Measurements from ENCODE around the gene HPS3.
A peak's percentile ranks its signal among the peaks of the same experiment; 100 is the strongest.
"Not testable (repeated sequence)": the region's sequence is repeated elsewhere in the genome, so short reads cannot be mapped to it uniquely, and the experiment has no call there.

Gene HPS3

DNA sequence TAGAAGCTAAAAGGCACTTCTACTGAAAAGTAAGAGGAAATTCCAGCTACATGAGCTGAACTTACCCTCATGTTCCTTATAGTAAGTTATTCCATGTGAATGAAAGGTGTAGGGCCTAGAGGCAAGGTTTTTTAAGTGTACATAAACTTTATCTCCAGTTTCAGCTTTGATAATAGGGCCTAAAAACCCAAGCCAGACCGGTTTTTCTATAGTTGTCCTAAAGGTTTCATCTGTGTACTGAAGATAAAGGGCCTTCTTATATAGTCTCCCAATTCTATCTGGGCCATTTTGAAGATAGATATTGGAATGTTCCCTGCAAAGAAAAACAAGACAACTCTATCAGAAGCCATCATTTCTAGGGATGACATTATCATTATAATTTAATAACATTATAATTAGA, 82.9 kb downstream of the HPS3 start:
- H3K4me3 ChIP-seq, result no peak overlapping the region
- H3K27ac ChIP-seq, result no peak overlapping the region
- TF ChIP-seq, protein P1, sequence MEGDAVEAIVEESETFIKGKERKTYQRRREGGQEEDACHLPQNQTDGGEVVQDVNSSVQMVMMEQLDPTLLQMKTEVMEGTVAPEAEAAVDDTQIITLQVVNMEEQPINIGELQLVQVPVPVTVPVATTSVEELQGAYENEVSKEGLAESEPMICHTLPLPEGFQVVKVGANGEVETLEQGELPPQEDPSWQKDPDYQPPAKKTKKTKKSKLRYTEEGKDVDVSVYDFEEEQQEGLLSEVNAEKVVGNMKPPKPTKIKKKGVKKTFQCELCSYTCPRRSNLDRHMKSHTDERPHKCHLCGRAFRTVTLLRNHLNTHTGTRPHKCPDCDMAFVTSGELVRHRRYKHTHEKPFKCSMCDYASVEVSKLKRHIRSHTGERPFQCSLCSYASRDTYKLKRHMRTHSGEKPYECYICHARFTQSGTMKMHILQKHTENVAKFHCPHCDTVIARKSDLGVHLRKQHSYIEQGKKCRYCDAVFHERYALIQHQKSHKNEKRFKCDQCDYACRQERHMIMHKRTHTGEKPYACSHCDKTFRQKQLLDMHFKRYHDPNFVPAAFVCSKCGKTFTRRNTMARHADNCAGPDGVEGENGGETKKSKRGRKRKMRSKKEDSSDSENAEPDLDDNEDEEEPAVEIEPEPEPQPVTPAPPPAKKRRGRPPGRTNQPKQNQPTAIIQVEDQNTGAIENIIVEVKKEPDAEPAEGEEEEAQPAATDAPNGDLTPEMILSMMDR (IDR thresholded peaks at IDR 0.05), result no peak
- DNase-seq (ENCODE audit: low spot score), result no peak

DNA sequence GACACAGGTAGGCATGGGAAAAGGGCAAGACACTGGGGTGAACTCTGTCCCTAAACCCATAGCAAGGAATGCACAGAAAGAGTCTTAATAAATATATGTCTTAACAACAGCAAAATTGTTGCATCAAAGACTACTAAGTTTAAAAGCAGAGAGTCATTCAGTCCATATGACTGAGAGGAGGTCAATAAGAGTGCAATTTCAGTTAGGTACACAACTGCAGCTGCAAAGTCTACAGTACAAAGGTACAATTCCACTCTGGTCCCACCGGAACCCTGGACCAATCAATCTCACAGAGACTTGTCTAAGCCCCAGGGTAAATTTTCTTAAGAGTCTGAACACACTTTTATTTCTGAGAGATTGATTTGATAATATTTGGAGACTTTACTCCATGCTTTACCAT, 85.3 kb downstream of the HPS3 start:
- Histone ChIP-seq H3K4me3 (no peak overlapping the region), H3K27ac (no peak overlapping the region)
- no peak for DNase-seq (ENCODE audit: low spot score)
- TF ChIP-seq, protein P1 (IDR thresholded peaks at IDR 0.05), result no peak

DNA sequence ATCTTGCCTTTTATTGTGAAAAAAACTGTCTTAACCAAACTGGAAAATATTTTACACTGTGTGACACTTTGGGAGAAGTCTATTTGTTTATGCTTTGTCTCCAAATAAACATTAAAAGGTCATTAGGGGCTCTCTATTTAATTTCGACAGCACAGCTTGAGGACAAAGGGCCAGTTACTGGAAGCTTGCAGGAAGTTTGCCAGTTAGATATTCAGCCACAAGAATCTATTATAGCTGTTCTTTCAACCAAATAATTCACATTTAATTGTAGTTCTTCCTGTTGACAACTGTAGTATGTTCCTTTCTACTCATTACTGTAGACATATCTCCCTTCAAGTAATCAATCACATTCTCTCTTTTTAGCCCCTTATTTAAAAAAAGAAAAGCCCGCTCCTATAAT, 86.1 kb downstream of the HPS3 start:
- TF ChIP-seq, protein P1 (IDR thresholded peaks at IDR 0.05), result no peak
- no peak for DNase-seq (ENCODE audit: low spot score)
- H3K4me3 ChIP-seq, result no peak overlapping the region
- H3K27ac ChIP-seq, result no peak overlapping the region

DNA sequence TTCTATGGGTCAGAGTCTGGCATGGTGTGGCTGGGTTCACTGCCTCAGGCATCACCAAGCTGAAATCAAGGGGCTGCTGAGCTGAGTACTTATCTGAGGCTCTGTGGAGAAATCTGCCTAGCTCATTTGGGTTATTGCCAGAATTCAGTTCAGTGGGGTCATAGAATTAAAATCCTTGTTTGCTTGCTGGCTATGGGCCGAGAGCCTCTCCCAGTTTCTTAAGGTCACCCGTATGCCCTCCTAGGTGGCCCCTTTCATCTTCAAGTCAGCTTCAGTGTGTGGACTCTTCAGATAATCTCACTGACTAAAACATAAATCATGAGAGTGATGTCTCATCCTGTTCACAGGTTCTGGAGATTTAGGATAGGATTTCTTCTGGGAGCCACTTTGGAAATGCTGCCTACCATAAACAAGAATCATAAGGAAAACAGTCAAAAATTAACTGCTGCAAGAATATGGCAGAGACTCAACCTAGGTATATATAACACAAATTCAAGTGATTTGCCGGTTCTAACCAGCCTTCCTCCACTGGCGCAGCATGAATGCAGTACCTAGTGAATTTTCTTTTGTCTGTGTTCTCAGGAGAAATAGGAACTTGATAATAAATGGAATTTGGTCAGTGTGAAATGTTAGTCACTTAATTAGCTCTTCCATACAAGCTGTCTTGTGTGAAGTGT, 86.9 kb downstream of the HPS3 start:
- Histone ChIP-seq H3K4me3 (no peak overlapping the region), H3K27ac (no peak overlapping the region)
- TF ChIP-seq, protein P1 (IDR thresholded peaks at IDR 0.05), result no peak
- no peak for DNase-seq (ENCODE audit: low spot score)

DNA sequence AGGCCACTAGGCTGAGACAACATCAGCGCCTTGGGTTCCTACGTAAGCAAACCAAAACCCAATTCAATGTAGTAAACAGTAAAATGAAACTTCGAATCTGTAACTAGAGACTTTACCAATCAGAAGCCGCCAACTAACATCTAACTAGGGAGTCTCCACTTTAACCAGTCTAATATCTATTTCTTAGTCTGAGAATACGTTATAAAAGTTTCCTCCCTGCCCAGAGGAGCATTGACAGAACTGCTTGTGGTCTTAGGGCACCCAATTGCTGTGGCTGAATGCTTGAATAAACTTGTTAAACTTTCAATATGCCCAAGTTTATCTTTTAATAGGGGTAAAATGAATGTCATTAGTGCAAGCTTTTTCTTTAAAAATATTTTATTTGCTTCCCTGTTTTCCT, 87.9 kb downstream of the HPS3 start:
- H3K4me3 ChIP-seq, result no peak overlapping the region
- DNase-seq (ENCODE audit: low spot score), result no peak
- no peak overlapping the region for H3K27ac ChIP-seq
- TF ChIP-seq, protein P1 (IDR thresholded peaks at IDR 0.05), result no peak

DNA sequence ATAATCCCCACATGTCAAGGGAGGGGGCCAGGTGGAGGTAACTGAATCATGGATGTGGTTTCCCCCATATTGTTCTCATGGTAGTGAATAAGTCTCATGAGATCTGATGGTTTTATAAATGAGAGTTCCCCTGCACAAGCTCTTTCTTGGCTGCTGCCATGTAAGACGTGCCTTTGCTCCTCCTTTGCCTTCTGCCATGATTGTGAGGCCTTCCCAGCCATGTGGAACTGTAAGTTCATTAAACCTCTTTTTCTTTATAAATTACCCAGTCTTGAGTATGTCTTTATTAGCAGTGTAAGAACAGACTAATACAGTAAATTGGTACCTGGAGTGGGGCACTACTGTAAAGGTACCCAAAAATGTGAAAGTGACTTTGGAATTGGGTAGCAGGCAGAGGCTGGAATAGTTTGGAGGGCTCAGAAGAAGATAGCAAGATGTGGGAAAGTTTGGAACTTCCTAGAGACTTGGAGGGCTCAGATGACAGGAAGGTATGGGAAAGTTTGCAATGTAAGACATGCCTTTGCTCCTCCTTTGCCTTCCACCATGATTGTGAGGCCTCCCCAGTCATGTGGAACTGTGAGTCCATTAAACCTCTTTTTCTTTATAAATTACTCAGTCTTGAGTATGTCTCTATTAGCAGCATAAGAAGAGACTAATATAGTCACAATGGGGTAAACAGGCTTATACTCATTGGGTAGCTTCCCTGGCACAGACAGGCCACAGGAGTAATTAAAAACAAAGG, 90.1 kb downstream of the HPS3 start:
- not testable (repeated sequence) for H3K27ac ChIP-seq; DNase-seq (ENCODE audit: low spot score); H3K4me3 ChIP-seq

DNA sequence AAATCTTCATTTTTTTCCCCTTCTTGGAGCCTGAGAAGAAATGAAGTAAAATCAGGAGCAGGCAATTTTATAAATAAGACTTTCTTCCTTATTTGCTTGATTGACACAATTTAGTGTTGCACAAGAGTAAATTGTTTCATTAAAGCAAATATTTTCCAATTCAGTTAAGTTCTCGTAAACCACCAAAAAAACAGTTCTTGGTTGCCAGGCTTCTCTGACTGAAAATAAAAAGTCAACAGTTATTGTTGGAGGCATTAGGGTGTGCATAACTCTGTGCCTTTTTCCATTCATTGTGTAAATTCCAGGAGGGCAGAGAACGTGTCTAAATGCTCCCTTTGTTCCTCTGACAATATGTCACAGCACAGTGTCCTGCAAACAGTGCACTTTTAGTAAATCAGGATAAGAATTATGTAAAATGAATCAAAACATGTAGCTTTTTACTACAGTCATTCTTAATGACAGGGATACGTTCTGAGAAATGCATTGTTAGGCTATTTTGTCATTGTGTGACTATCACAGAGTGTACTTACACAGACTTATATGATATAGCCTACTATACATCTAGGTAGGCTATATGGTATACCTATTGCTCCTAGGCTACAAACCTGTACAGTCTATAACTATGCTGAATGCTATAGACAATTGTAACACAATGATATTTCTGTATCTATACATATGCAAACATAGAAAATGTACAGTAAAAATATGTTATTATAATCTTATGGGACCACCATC, 92.5 kb downstream of the HPS3 start, which contains the start of gene CP:
TSS of gene CP (minus strand) at position 47 of the 735 bp plus-strand sequence. CDS start at position 10, 37 bp downstream.
- no peak for DNase-seq (ENCODE audit: low spot score)
- Histone ChIP-seq H3K27ac (no peak within 1 kb of the TSS), H3K4me3 (peak within 1 kb of the TSS; percentile 27)
- TF ChIP-seq, protein P1 (IDR thresholded peaks at IDR 0.05), result no peak

All from coronary artery (tissue), 2 donors.